ENCODE data around the gene TRIM17. TPM values are rescaled to one million over a fixed set of nuclear protein-coding genes. Genes with fewer than 3 reads are reported as not detected.
A peak's percentile ranks its signal among the peaks of the same experiment; 100 is the strongest.

Gene TRIM17
- total RNA-seq, 1 donor from 2014 or later: 1.5 TPM

- H3K27ac Mint-ChIP-seq (ENCODE audit: unreplicated experiment): no peak overlapping the region
- H2AFZ ChIP-seq (ENCODE audit: low read depth, low read length): peak overlapping the region; percentile 77
- no peaks in the 10 kb centered on the region for H3K9me3 ChIP-seq (ENCODE audit: insufficient read depth, low read depth, low read length)
Measured at GRCh38 chr1:228378873-228379460, 37.7 kb downstream of the TRIM17 start.

GRCh38 chr1:228378090-228378872 is 38.4 kb downstream of the TRIM17 start:
- Histone ChIP-seq H3K4me1 (ENCODE audit: insufficient read depth, low read length) (peaks cover 4% of the 10 kb centered on the region), H3K4me3 (ENCODE audit: insufficient read depth, low read depth, low read length) (peak overlapping the region; percentile 56), H3K27ac (ENCODE audit: low read depth, low read length) (no peak overlapping the region), H3K36me3 (ENCODE audit: insufficient read depth, low read length) (no peaks in the 10 kb centered on the region), H4K20me1 (ENCODE audit: insufficient read depth, low read length) (no peaks in the 10 kb centered on the region), H2AFZ (ENCODE audit: low read depth, low read length) (peak overlapping the region; percentile 77), H3K4me2 (ENCODE audit: low read length) (peak overlapping the region; percentile 88), H3K9me3 (ENCODE audit: insufficient read depth, low read depth, low read length) (no peaks in the 10 kb centered on the region), H3K9ac (ENCODE audit: low read length) (peak overlapping the region; percentile 64), H3K27me3 (ENCODE audit: insufficient read depth, low read length) (no peaks in the 10 kb centered on the region), H3K79me2 (ENCODE audit: insufficient read depth, low read length) (no peaks in the 10 kb centered on the region)
- Mint-ChIP-seq H3K9me3 (ENCODE audit: unreplicated experiment) (no peaks in the 10 kb centered on the region), H3K4me1 (ENCODE audit: low read depth, unreplicated experiment) (no peaks in the 10 kb centered on the region), H3K27ac (ENCODE audit: unreplicated experiment) (no peak overlapping the region), H3K27me3 (ENCODE audit: low read depth, unreplicated experiment) (peaks cover 39% of the 10 kb centered on the region), H3K36me3 (ENCODE audit: low read depth, unreplicated experiment) (no peaks in the 10 kb centered on the region), H3K4me3 (ENCODE audit: unreplicated experiment) (peak overlapping the region; percentile 82)
- TF ChIP-seq EZH2 (IDR thresholded peaks at IDR 0.05; ENCODE audit: insufficient read depth, low read length): no peak
- TF ChIP-seq, protein P1, sequence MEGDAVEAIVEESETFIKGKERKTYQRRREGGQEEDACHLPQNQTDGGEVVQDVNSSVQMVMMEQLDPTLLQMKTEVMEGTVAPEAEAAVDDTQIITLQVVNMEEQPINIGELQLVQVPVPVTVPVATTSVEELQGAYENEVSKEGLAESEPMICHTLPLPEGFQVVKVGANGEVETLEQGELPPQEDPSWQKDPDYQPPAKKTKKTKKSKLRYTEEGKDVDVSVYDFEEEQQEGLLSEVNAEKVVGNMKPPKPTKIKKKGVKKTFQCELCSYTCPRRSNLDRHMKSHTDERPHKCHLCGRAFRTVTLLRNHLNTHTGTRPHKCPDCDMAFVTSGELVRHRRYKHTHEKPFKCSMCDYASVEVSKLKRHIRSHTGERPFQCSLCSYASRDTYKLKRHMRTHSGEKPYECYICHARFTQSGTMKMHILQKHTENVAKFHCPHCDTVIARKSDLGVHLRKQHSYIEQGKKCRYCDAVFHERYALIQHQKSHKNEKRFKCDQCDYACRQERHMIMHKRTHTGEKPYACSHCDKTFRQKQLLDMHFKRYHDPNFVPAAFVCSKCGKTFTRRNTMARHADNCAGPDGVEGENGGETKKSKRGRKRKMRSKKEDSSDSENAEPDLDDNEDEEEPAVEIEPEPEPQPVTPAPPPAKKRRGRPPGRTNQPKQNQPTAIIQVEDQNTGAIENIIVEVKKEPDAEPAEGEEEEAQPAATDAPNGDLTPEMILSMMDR (IDR thresholded peaks at IDR 0.05; ENCODE audit: insufficient read depth, low read depth, low read length): peak; percentile 29
- DNase-seq (ENCODE audit: low read depth) (peak; percentile 51), FAIRE-seq (no peak)

More at GRCh38 chr1:228378873-228379460, 37.7 kb downstream of the TRIM17 start:
- no peaks in the 10 kb centered on the region for H3K9me3 Mint-ChIP-seq (ENCODE audit: unreplicated experiment)
- no peaks in the 10 kb centered on the region for H3K79me2 ChIP-seq (ENCODE audit: insufficient read depth, low read length)
- peak; percentile 2 for DNase-seq (ENCODE audit: low read depth)
- FAIRE-seq: no peak
- H3K36me3 ChIP-seq (ENCODE audit: insufficient read depth, low read length): no peaks in the 10 kb centered on the region
- peak overlapping the region; percentile 82 for H3K4me3 Mint-ChIP-seq (ENCODE audit: unreplicated experiment)
- peak overlapping the region; percentile 64 for H3K9ac ChIP-seq (ENCODE audit: low read length)
- TF ChIP-seq EZH2 (IDR thresholded peaks at IDR 0.05; ENCODE audit: insufficient read depth, low read length): no peak
- TF ChIP-seq, protein P1 (IDR thresholded peaks at IDR 0.05; ENCODE audit: insufficient read depth, low read depth, low read length): no peak
- peak overlapping the region; percentile 88 for H3K4me2 ChIP-seq (ENCODE audit: low read length)
- no peaks in the 10 kb centered on the region for H4K20me1 ChIP-seq (ENCODE audit: insufficient read depth, low read length)
- H3K4me3 ChIP-seq (ENCODE audit: insufficient read depth, low read depth, low read length): peak overlapping the region; percentile 56
- H3K36me3 Mint-ChIP-seq (ENCODE audit: low read depth, unreplicated experiment): no peaks in the 10 kb centered on the region
- no peak overlapping the region for H3K27ac ChIP-seq (ENCODE audit: low read depth, low read length)
- no peaks in the 10 kb centered on the region for H3K4me1 Mint-ChIP-seq (ENCODE audit: low read depth, unreplicated experiment)
- H3K27me3 ChIP-seq (ENCODE audit: insufficient read depth, low read length): no peaks in the 10 kb centered on the region
- peaks cover 4% of the 10 kb centered on the region for H3K4me1 ChIP-seq (ENCODE audit: insufficient read depth, low read length)
- peaks cover 42% of the 10 kb centered on the region for H3K27me3 Mint-ChIP-seq (ENCODE audit: low read depth, unreplicated experiment)

Measured in astrocyte (in vitro differentiated cells and primary cell).